Nephron (organoid): ENCODE measurements around the gene RAP1GAP2.

ENCODE experiments used
- H3K27ac Mint-ChIP-seq, 3 experiments: 2 replicates each; pipeline ENCODE4 v1.8.0; 2020; ENCODE audit warnings: mixed read lengths in 3 of 3, mild to moderate bottlenecking in 2 of 3, moderate library complexity in 1 of 3
- H3K27me3 Mint-ChIP-seq: 2 replicates; pipeline ENCODE4 v1.8.0; 2021; ENCODE audit warnings: low read depth, mild to moderate bottlenecking, moderate library complexity, mixed read lengths
- H3K36me3 Mint-ChIP-seq: 2 replicates; pipeline ENCODE4 v1.8.0; 2020; ENCODE audit warnings: low read depth, mixed read lengths
- H3K4me1 Mint-ChIP-seq: 2 replicates; pipeline ENCODE4 v1.8.0; 2020; ENCODE audit warnings: mixed read lengths
- H3K4me3 Mint-ChIP-seq, 3 experiments: 2 replicates each; pipeline ENCODE4 v1.8.0; 2020; ENCODE audit warnings: mild to moderate bottlenecking in 3 of 3, mixed read lengths in 3 of 3, moderate library complexity in 2 of 3
- H3K9me3 Mint-ChIP-seq: 2 replicates; pipeline ENCODE4 v1.8.0; 2020; ENCODE audit warnings: mixed read lengths
- TF ChIP-seq, protein P1 (sequence below), 3 experiments: fragments of 200-600 bp; sonication (generic); IDR thresholded peaks; one replicate each; pipeline ENCODE4 v1.5.0; 2021; ENCODE audit warnings: antibody characterized with exemption in 3 of 3; ENCODE audit not compliant: unreplicated experiment in 3 of 3

The RAP1GAP2 gene

DNA sequence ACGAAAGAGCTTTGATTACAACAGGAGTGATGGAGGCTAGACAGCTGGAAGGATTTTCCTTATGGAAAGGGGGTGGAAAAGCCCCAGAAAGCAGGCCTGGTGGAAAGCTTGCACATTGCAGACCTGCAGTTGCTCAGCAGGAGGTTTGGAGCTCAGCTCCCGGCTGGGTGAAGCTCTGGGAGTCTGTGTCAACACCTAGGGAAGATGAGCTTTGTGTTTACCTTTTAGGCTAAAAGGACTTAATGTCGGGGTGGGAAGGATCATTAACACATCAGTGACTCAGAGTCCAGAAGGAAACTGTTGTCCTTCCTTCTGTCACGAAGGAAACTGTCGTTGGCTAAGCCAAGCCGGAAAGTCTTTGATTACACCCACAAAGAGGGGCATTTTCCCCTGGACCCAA, 48.2 kb downstream of the RAP1GAP2 start:
- Mint-ChIP-seq H3K4me3 (no peak overlapping the region), H3K9me3 (no peaks in the 10 kb centered on the region), H3K36me3 (no peaks in the 10 kb centered on the region), H3K27ac (peak overlapping the region in 2 of 3 experiments; percentile 61 to 69), H3K27me3 (peaks cover 19% of the 10 kb centered on the region), H3K4me1 (peaks cover 12% of the 10 kb centered on the region)
- TF ChIP-seq, protein P1, sequence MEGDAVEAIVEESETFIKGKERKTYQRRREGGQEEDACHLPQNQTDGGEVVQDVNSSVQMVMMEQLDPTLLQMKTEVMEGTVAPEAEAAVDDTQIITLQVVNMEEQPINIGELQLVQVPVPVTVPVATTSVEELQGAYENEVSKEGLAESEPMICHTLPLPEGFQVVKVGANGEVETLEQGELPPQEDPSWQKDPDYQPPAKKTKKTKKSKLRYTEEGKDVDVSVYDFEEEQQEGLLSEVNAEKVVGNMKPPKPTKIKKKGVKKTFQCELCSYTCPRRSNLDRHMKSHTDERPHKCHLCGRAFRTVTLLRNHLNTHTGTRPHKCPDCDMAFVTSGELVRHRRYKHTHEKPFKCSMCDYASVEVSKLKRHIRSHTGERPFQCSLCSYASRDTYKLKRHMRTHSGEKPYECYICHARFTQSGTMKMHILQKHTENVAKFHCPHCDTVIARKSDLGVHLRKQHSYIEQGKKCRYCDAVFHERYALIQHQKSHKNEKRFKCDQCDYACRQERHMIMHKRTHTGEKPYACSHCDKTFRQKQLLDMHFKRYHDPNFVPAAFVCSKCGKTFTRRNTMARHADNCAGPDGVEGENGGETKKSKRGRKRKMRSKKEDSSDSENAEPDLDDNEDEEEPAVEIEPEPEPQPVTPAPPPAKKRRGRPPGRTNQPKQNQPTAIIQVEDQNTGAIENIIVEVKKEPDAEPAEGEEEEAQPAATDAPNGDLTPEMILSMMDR (IDR thresholded peaks at IDR 0.05; ENCODE audit: unreplicated experiment in 3 of 3): no peak

DNA sequence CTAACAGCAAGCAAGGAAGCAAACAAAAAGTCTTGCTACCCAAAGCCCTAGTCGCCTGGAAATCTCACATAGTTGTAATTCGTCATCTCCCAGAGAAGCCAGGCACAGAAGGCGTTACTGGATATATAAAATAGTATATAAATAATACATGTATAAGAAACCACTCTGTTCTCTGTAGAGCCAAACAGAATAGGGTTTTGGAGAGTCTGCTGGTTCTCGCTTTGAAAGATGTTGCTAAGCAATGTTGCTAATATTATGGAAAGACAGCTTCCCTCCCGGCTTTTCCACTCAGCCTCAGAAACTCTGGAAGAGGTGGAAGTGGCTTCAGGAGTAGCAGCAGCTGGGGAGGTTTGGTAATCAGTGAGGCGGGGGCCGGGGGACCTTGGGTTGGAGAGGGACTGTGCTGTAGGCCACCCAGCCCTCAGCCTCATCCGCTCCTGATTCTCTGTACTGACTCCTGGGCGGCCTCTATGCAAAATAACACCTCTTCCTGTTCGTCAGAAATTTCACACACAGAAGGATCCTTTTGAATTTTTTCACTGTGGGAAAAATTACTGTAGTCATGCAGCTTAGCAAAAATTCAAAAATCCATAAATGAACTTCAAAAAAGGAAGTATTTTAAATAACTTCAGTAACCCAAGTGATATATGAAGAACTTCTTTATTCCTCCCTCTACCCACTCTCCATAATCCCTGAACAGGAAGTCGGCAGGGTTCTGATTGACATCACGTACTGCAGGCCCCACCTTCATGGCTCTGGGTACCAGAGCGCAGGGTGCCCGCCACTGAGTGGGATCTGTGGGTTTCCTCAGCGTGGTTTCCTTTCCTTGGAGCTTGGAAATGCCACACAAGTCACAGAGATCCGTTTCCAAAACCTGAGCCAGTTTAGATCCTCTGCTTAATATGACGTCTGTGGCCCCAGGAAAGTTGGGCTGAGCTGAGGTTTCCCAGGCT, 51.4 kb downstream of the RAP1GAP2 start:
- H3K9me3 Mint-ChIP-seq: no peaks in the 10 kb centered on the region
- no peak overlapping the region for H3K4me3 Mint-ChIP-seq
- H3K4me1 Mint-ChIP-seq: peaks cover 17% of the 10 kb centered on the region
- TF ChIP-seq, protein P1 (IDR thresholded peaks at IDR 0.05; ENCODE audit: unreplicated experiment in 3 of 3): no peak
- no peaks in the 10 kb centered on the region for H3K36me3 Mint-ChIP-seq
- H3K27ac Mint-ChIP-seq: peak overlapping the region; percentile 59 to 83 (median 78)
- peaks cover 41% of the 10 kb centered on the region for H3K27me3 Mint-ChIP-seq

DNA sequence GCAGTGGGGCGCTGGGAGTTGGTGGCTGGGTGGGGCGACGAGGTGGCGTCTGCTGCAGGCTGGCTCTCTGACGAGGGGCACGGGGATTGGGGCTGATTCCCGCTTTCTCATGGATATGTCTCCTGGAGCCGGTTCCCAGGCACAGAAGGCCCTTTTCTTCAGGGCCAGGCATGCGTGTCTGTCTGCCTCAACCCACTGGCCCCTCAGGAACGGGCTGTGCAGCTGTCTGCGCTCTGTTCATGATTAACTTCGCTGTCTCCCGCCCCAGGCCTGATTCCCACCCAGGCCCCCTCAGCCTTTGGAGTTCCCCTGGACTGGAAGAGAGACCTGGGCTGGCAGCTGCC, 53.1 kb downstream of the RAP1GAP2 start:
- Mint-ChIP-seq H3K4me3 (peak overlapping the region; percentile 34 to 55 (median 45)), H3K4me1 (peaks cover 15% of the 10 kb centered on the region)

DNA sequence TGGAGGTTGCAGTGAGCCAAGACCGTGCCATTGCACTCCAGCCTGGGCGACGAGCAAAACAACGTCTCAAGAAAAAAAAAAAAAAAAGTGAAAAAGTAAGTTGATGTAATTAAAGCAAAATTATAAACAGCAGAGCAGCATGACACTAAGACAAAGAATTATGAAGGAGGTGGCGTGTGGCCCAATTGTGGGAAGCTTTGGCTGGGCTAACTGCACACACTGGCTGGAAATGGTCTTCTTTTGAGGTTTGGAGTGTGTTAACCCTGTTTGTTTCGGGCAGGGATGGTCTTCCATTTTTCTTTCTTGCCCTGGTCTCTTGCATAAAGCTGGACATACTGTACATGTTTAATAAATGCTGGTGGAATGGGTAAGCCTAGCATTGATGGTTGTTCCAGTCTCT, 54.8 kb downstream of the RAP1GAP2 start:
- Mint-ChIP-seq H3K36me3 (no peaks in the 10 kb centered on the region), H3K4me1 (peaks cover 21% of the 10 kb centered on the region), H3K9me3 (no peaks in the 10 kb centered on the region), H3K27me3 (peaks cover 53% of the 10 kb centered on the region), H3K27ac (peak overlapping the region; percentile 10 to 75 (median 49)), H3K4me3 (peak overlapping the region; percentile 14 to 37 (median 17))
- TF ChIP-seq, protein P1 (IDR thresholded peaks at IDR 0.05; ENCODE audit: unreplicated experiment in 3 of 3): no peak

More for the DNA sequence above, 53.1 kb downstream of the RAP1GAP2 start:
- H3K27me3 Mint-ChIP-seq: peaks cover 39% of the 10 kb centered on the region
- peak overlapping the region; percentile 83 to 95 (median 92) for H3K27ac Mint-ChIP-seq
- TF ChIP-seq, protein P1 (IDR thresholded peaks at IDR 0.05; ENCODE audit: unreplicated experiment in 3 of 3): no peak
- no peaks in the 10 kb centered on the region for H3K9me3 Mint-ChIP-seq
- no peaks in the 10 kb centered on the region for H3K36me3 Mint-ChIP-seq

DNA sequence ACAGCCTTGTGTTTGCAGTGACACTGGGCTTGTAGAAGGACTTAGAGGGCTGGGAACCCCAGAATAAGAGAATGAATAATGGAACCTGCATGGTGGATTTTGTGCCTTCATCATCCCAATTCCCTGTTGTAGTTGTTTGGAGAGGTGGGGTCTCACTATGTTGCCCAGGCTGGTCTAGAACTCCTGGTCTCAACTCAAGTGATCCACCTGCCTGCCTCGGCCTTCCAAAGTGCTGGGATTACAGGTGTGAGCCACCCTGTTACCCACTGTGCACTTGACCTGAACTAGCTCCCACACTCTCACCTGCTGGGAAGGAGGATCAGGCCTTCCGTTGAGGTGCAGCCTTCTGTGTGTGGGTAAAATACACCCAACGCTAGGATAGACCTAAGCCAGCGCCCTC, 55.4 kb downstream of the RAP1GAP2 start:
- H3K27ac Mint-ChIP-seq: peak overlapping the region in 2 of 3 experiments; percentile 60 to 75
- peaks cover 59% of the 10 kb centered on the region for H3K27me3 Mint-ChIP-seq
- H3K9me3 Mint-ChIP-seq: no peaks in the 10 kb centered on the region
- peak overlapping the region; percentile 22 to 66 (median 41) for H3K4me3 Mint-ChIP-seq
- TF ChIP-seq, protein P1 (IDR thresholded peaks at IDR 0.05; ENCODE audit: unreplicated experiment in 3 of 3): no peak
- H3K4me1 Mint-ChIP-seq: peaks cover 21% of the 10 kb centered on the region
- no peaks in the 10 kb centered on the region for H3K36me3 Mint-ChIP-seq
